DLD1 (cell line): ENCODE results near the gene LSM12.

ENCODE experiments used
- in situ Hi-C: cut with HindIII; loops from 2 replicates; pipeline ENCODE4 v1.10.0; 2017; ENCODE audit warnings: low sequenced_read_pairs

The LSM12 gene

DNA sequence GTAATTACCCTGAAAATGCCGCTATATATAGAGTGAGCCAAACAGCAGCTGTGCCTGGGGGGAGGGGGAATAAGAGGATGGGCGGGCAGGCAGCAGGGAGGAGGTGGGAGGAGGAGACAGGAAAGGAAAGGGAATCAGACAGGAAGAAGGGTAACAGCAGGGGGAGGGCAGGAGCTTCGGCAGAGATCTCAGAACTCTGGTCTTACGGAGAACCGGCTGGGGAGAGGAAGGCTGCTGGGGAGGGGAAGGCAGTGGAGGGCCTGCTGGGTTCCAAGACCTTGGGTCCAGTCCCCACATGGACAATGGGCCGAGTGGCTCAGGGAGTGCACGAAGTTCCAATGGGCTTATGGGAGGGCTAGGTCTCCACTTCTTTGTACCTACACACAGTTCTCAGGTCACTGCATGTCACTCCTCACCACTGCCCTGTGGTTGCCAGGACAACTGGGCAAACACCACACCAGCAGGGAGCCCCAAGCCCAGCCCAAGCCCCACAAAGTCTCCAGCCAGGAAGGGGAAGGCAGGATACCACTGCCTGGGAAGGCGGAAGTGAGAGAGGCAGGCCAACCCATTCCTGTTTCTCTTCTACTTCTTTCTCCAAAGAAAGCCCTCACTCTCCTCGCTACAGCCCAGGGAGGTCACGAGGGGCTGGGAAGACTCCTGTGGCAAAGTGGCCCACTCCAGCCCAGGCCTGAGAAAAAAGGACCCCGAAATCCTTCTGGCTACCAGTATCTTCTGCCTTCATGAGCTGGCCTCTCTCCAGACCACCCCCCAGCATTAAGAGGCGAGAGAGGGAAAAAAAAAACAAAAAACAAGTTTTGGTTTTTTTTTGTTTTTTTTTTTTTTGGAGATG is 29.4 kb upstream of the LSM12 start:
- in situ Hi-C loops = no loop called here

DNA sequence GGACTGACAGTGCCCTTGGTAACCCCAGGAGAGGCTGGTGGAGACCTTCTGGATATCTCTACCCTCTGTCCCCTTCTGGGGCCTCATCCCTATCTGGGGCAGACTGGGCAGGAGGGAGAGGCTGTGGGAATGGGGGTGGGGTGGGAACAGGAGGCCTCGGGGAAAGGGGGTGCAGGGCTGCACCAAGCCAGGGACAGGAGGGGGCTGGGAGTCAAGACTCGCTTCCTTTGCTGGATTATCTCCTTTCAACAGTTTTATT is 28.8 kb upstream of the LSM12 start:
- in situ Hi-C loops = no loop called here

- in situ Hi-C loops = no loop called here
Observed at GRCh38 chr17:44094701-44095387, 28.4 kb upstream of the LSM12 start.

DNA sequence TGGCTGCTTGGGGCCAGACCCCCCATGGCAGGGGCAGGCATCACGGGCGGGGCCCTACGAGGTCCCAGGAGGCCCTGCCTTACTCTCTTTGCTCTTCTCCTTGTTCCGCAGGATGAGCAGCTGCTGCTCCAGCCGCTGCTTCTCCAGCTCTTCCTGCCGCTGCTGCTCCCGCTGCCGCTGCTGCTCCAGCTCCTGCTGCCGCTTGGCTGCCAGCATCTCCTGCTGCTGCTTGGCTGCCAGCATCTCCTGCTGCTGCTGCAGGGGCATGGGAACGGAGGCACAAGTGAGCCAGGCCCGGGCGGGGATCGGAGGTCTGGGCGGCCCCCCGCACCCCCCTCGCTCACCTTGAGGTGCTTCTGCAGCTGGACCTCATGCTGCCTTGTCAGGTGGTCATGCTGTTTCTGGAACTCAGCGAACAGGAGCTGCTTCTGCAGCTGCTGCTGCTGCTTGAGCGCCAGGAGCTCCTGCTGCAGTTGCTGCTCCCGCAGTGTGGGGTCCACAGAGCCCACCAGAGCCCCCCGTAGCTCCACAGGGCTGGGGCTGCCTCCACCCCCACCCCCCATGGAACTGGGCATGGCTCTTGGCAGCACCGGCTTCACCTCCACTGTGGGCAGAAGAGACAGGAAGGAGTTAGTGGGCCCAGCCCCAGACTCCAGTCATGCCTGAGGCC is 26.9 kb upstream of the LSM12 start:
- in situ Hi-C loops = no loop called here

DNA sequence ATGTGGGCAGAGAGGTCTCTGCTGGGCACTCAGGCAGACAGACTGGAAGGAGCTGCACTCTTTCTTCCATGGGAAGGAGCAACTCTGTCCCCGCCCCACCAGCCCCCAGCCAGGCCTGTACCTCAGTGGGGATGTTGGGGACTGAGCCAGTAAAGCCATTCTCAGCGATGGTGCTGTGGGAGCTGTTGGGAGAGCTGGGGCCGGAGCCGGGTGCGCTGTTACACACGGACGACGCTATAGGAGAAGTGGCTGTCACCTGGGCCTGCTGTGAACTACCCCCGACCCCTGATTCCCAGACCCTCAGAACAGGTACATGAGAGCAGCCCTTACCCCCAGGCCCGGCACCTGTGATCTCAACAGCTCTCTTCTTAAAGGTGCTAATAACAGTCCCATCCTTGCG is 25.6 kb upstream of the LSM12 start:
- in situ Hi-C loops = no loop called here

DNA sequence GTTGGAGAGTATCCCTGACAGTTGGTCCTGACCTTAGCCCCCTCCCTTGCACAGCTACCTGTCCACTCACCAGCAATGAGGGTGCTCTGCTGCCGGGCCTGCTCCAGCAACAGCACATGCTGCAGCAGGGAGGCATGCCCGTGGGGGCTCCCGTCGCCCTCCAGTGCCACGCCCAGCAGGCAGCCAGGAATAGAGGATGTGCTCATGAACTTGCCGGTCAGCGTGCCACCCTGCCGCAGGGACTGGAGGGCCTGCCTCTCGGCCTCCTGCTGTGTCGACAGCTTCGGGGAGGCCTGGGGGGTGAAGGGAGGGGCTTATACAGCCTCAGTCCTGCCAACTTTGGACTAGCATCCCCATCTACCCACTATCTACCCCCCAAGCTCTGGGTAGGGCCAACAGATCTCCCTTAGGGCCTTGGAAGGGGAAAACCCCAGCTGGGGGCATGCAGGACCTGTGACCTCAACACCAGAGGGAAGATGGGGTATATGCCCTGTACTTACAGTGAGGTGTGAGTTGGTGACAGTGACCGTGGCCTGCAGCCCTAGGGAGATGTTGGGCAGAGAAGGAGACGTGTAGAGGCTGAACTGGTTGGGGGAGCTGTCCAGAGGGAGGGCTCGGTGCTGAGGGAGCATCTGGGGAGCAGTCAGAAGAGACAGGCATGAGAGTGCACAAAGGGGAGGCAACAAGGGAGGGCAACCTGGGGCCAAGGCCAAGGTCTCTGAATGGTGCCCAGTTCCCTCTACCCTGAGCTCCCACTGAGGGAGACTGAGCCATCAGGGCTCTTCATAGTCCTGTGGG is 24.9 kb upstream of the LSM12 start:
- in situ Hi-C loops = no loop called here

- in situ Hi-C loops = no loop called here
Observed at GRCh38 chr17:44088254-44088653, 21.8 kb upstream of the LSM12 start.

DNA sequence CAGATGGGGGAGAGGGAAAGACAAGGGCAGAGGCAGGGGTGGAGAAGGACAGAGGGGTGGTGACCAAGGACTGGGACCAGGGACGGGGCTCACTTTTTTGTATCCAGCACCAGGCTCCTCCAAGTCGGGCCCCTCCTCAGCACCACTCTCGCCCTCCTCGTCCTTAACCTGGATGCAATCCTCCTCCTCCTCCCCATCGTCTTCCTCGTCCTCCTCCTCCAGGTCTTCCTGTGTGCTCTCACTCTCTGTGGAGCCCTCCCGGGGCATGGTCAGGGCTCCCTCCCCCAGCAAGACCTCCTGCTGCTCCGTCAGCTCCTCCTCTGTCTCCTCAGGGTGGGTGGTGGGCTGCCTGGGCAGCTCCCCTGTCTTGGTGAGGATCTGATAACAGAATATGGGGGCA is 20.8 kb upstream of the LSM12 start:
- in situ Hi-C loops = no loop called here

DNA sequence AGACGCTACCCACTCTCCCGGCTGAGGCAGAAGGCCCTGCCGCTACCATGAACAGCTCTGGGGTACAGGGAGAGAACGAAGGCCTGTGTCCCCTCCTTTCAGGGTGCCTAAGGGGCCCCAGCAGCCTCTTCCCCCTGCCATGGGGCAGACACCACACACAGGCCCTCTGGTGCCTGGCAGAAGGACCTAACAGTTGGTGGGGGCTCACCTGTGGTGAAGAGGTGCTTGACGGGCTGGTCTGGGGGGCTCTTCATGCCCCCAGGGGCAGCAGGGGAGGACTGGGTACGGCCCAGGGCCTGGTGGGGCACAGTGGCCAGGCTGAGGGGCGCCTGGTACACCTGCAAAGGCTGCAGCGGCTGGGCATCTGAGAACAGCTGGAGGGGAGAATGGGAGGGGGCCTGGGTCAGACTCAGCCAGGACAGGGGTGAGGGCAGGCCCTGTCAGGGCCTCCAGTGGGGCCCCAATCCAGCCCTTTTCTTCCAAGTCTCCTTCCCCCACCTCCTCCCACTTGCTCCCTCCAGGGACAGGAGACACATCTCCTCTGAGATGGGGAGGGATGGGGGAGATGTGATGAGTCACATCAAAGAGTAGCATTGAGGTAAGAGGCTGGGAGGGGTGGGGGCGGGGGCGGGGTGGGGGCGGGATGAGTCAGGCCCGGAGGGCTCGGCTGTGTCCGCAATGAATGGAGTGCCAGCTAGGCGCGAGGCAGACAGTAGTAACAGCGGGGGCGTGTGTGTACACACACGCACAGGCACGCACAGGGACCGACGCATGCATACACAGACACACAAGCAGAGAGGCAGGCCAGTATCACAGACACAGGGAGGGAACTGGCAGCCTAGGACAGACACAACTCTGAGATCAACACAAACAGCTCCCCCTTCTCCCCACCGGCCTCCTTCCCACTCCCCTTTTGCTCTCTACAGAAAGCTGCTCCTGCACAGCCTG is 20.2 kb upstream of the LSM12 start:
- in situ Hi-C loops = no loop called here

DNA sequence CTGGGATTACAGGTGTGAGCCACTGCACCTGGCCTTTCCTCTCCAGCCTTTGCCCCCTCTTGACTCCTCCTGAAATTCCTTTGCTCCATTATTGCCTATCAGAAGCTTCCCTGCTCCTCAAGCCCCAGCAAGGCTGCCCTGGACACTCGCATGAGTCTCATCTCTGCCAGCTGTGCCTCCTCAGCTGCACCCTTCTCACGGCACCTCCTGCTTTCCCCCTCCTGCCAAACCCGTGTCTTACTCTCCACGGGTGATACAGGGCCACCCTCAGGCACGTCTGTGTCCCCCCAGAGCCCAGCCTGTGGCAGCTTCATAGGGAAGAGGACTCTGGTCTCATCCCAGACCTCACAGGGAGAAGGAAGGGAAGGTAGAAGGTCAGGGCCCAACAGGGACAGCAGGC is 19.4 kb upstream of the LSM12 start:
- in situ Hi-C loops = no loop called here

DNA sequence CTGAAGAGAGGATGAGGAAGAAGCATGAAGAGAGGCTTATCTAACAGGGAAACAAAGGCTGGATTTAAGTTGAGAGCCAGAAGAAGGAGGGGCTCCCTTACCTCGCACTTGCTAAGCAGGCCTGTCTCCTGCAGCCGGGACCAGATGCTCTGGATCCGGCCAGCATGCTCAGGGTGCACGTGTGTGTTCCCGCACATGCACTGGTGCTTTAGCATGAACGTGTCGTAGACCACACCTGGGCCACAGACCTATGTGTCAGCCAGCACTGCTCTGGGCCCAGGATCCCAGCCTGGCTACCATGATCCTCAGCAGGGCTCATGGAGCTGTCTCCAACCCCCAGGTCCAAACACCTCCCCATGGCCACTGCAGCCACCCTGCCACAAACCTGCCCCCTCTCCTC is 18.4 kb upstream of the LSM12 start:
- in situ Hi-C loops = no loop called here

GRCh38 chr17:44084131-44084538 is 17.7 kb upstream of the LSM12 start:
- in situ Hi-C loops = no loop called here

GRCh38 chr17:44083250-44083849 is 16.9 kb upstream of the LSM12 start:
- in situ Hi-C loops = no loop called here

DNA sequence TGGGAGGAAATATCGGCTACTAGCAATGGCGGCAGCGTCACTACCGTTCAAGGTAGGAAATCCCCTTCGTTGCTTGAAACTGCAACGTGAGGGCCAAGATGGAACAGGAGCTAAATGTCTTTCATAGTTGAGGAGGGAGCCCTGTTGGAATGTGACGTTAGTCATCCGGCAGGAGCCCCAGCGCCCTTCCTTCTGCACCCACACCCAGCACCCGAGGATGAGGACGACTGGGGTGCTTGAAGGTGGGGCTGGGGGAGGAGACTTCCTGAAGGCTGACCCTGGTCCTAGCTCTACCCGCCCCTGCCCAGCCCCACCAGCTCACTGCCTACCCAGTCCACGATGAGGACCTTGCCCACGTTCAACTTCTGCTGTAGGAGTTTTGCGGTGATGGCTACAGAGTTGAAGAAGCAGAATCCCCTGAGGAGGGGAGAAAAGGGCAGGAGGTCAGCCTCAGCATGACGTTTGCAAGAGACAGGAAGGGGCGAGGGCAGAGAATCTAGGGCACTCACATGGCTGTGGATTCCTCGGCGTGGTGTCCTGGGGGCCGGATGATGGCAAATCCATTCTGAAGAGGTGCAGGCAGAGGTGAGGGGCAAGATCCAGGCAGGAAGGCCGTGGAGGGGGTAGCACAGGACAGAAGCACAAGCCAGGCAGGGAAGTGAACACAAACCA is 15.9 kb upstream of the LSM12 start:
- in situ Hi-C loops = no loop called here

- in situ Hi-C loops = no loop called here
Observed at GRCh38 chr17:44081681-44082080, 15.2 kb upstream of the LSM12 start.

DNA sequence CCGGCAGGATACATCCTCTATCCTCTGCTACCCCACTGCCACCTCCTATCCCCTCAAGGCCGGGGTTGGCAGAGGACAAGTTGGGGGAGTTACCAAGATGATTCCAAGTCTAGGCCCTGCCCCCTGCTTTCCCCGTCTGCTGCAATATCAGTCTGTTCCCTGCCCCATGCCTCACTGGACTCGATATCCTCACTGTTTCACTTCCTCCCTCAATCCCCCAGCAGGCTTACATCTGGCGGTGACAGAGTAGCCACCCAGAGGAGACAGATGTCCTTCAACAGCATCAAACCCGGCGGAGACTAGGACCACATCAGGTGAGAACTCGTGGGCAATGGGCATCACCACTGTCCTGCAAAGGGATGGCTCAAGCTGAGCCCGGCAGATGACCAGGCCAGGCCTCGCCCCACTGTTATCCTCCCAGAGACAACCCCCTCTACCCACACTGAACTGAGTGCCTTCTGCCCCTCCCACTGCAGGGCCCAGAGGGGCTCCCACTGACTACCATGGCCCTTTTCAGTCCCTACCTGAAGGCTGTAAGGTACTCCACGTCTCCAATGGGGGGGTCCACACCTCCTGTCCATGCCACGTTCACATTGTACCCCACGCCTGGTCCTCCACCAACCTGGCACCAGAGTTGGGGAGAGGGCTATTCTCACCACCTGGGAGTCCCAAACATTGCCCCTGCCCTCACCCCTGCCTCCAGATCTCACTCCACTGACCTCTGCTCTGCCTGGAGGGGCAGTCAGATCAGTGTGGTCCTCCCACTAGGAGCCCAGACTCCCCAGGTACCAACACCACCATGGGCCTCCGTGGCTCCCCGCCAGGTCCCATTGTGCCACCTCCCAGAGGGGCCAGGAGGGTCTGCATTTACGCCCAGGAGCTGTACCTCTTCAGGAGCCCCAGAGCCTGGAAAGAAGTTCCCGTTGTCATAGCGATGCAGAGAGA is 13.7 kb upstream of the LSM12 start:
- in situ Hi-C loops = no loop called here

DNA sequence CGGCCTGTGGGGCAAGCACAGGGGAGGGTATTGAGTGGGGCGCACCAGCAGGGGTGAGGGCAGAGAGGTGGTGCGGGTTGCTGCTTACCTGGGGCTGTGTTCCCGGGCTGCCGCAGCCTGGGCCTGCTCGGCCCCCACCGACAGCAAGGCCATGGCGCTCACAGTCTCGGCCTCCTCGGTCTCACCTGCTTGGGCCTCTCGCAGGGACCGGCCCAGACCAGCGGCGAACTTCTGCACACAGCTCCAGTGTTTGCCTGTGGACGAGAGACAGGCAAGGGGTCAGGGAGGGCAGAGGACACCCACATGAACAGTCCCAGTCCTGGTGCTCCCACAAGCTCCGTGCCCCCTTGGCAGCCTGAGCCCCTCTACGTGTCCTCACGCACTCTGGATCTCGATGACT is 11.9 kb upstream of the LSM12 start:
- in situ Hi-C loops = no loop called here

DNA sequence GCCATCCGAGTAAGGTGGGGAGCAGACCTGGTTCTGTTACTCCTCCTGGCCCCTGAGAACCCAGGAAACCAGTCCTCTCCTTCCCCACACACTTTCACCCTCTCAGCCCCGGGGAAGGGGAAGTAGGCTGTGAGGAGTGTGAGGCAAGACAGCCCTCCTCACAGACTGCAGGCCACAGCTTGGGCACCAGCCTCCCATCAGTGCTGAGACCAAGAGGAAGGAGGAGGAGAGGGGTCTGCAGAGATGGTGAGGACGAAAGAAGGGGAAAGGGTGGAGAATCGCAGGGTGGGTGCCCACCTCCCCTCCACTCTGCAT is 11.1 kb upstream of the LSM12 start:
- in situ Hi-C loops = no loop called here
